Measurements from ENCODE around the gene TLR4.

TLR4 gene

GRCh38 chr9:117746263-117746662 lies 42.1 kb downstream of the TLR4 start:
- no peak for DNase-seq

GRCh38 chr9:117747386-117747970 lies 43.3 kb downstream of the TLR4 start:
- DNase-seq = no peak

- no peak for DNase-seq
These were observed 46.2 kb downstream of the TLR4 start for GRCh38 chr9:117750401-117750800.

GRCh38 chr9:117752894-117753293 lies 48.7 kb downstream of the TLR4 start:
- no peak for DNase-seq

- no peak for DNase-seq
These were observed 53.5 kb downstream of the TLR4 start for GRCh38 chr9:117757561-117758190.

GRCh38 chr9:117763314-117763713 lies 59.1 kb downstream of the TLR4 start:
- peak; percentile 22 for DNase-seq

GRCh38 chr9:117768750-117769395 lies 64.7 kb downstream of the TLR4 start:
- DNase-seq = no peak

- DNase-seq = no peak
These were observed 66.9 kb downstream of the TLR4 start for GRCh38 chr9:117771136-117771535.

- DNase-seq = peak; percentile 13
These were observed 68.8 kb downstream of the TLR4 start for GRCh38 chr9:117772960-117773359.
